Measurements from ENCODE around the gene SSC5D.

Gene SSC5D

DNA sequence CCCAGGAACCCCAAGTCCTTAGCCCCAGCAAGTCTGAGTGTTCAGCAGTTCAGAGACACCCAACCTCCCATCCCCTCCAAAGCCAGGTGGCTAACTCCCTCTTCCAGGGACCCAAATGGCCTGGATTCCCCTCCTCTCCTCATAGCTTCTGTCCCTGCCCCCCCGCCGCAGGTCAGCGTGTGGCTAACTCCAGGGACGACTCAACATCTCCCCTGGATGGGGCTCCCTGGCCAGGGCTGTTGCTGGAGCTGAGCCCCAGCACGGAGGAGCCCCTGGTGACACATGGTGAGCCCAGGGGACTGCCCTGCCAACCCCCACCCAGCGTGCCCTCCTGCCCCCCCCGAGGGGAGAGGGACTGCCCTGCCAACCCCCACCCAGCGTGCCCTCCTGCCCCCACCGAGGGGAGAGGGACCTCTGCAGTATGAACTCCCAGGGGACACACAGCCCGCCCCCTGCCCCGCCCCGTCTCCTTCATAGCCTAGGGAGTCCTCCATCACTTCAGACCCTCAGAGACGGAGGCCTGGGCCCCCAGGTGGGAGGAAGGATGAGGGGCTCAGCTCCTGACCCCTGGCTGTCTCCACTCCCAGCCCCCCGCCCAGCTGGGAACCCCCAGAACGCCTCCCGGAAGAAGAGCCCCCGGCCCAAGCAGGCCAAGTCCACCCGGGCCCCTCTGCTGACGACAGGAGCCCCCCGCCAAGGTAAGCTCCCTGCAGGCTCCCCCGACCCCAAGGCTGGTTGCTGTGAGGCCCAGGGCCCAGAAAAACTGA, 1.7 kb downstream of the SSC5D start:
- Histone ChIP-seq H3K36me3 (replicated peaks) (no peaks in the 10 kb centered on the region), H3K27me3 (replicated peaks) (no peaks in the 10 kb centered on the region), H3K27ac (no peak overlapping the region), H3K4me3 (ENCODE audit: low read depth, low read length) (no peak overlapping the region)
- in situ Hi-C loops (cut with HindIII; ENCODE audit: low pct_ligation_motif_present, low sequenced_read_pairs), result no loop called here
- TF ChIP-seq, protein P1, sequence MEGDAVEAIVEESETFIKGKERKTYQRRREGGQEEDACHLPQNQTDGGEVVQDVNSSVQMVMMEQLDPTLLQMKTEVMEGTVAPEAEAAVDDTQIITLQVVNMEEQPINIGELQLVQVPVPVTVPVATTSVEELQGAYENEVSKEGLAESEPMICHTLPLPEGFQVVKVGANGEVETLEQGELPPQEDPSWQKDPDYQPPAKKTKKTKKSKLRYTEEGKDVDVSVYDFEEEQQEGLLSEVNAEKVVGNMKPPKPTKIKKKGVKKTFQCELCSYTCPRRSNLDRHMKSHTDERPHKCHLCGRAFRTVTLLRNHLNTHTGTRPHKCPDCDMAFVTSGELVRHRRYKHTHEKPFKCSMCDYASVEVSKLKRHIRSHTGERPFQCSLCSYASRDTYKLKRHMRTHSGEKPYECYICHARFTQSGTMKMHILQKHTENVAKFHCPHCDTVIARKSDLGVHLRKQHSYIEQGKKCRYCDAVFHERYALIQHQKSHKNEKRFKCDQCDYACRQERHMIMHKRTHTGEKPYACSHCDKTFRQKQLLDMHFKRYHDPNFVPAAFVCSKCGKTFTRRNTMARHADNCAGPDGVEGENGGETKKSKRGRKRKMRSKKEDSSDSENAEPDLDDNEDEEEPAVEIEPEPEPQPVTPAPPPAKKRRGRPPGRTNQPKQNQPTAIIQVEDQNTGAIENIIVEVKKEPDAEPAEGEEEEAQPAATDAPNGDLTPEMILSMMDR (IDR thresholded peaks at IDR 0.05; ENCODE audit: low read depth, low read length, missing control alignments), result no peak
- DNase-seq, result no peak

DNA sequence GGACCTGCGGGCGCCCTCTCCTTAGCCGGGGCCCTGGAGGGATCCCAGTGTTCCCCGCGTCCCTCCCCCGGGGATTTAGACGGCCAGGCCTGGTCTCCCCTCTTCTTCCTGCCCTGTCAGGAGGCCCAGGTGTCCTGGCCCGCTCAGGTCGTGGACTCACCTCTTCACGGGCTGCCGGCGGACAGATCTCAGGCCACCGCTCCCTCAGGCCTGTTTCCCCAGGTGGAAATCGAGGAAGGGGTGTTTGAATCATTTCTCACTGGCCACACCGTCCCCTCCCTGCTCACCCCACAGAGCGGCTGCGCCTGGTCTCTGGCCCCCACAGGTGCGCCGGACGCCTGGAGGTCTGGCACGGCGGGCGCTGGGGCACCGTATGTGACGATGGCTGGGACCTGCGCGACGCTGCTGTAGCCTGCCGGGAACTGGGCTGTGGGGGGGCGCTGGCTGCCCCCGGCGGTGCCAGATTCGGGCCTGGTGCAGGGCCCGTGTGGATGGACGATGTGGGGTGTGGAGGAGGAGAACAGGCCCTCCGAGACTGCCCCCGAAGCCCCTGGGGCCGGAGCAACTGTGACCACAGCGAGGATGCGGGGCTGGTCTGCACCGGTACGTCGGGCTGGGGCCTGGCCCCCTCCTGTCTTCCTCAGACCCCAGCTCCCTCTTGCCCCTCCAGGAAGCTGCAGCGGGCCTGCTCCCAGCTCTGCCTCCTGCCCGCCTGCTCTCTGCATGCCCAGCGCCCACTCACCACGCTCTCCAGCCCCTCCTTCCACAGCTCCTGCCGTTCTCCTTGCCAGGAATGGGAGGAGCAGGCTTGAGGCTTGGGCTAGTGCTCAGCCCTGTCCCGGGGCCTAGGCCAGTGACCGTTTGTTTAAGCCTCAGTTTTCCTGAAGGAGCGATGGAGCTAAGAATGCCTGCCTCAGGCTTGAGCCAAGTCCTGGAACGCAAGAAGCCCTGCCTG, 2.5 kb downstream of the SSC5D start:
- in situ Hi-C loops (cut with HindIII; ENCODE audit: low pct_ligation_motif_present, low sequenced_read_pairs), result no loop called here
- TF ChIP-seq, protein P1 (IDR thresholded peaks at IDR 0.05; ENCODE audit: low read depth, low read length, missing control alignments), result no peak
- no peak overlapping the region for H3K4me3 ChIP-seq (ENCODE audit: low read depth, low read length)
- DNase-seq, result no peak
- H3K36me3 ChIP-seq (replicated peaks), result no peaks in the 10 kb centered on the region
- no peak overlapping the region for H3K27ac ChIP-seq
- H3K27me3 ChIP-seq (replicated peaks), result no peaks in the 10 kb centered on the region

DNA sequence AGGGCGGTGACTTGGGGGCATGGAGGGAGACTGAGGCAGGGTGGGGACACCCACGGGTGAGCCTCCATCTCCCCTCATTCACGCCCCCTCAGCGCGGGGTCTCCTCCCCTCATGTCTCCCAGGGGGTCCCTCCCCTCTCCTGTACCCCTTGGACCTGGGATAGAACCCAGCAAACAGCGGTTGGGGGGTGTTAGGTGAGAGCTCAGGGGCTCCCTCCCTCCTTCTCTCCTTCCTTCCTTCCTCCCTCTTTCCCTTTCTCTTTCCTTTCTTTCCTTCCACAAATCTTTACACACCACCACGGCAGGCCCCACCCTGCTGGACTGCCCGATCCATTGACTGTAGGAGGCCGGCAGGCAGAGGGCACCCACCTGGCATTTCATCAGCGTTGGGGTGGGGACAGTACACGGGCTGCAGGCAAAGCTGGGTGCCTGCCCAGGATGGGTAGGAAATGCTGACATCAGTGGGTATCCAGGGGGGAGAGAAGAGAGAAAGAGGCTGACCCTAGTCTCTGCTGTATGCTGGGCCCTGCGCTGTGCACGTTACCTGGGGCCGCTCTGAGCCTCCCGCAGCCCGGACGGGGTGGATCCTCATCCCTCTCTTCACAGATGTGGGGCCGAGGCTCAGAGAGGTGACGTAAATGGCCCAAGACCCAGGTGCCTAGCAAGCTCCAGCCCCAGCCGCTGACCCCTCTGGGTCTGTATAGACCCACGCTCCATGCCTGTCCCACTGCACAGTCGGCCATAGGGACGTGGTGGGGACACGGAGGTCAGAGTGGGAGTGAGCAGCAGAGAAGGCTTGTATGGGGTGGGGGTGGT, 3.5 kb downstream of the SSC5D start:
- in situ Hi-C loops (cut with HindIII; ENCODE audit: low pct_ligation_motif_present, low sequenced_read_pairs), result no loop called here
- Histone ChIP-seq H3K27ac (no peak overlapping the region), H3K4me3 (ENCODE audit: low read depth, low read length) (no peak overlapping the region), H3K36me3 (replicated peaks) (no peaks in the 10 kb centered on the region), H3K27me3 (replicated peaks) (no peaks in the 10 kb centered on the region)
- TF ChIP-seq, protein P1 (IDR thresholded peaks at IDR 0.05; ENCODE audit: low read depth, low read length, missing control alignments), result no peak
- DNase-seq, result no peak

DNA sequence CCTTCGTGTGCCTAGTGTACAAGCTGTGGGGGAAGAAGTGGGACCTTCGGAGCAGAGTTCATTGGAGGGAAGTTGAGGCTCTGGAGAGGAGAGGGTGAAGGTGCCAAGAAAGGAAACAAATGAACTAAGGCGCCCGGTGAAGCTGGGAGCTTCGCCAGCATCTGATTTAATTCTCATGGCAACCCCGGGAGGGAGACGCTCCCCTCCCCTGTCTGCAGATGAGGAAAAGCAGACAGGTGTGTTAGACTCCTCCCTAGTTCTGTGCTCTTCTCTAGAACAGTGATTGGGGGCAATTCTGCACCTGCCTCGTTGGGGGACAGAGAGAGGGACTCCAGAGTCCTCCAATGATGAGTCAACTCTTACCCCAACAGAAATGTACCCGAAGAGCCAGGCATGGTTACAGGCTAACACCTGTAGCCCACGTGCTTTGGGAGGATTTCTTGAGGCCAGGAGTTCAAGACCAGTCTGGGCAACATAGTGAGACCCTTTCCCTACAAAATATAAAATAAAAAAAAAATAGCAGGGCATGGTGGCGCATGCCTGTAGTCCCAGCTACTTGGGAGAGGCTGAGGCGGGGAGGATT, 4.2 kb downstream of the SSC5D start:
- H3K27ac ChIP-seq, result no peak overlapping the region
- H3K27me3 ChIP-seq (replicated peaks), result no peaks in the 10 kb centered on the region
- no peaks in the 10 kb centered on the region for H3K36me3 ChIP-seq (replicated peaks)
- DNase-seq, result no peak
- no peak overlapping the region for H3K4me3 ChIP-seq (ENCODE audit: low read depth, low read length)
- in situ Hi-C loops (cut with HindIII; ENCODE audit: low pct_ligation_motif_present, low sequenced_read_pairs), result no loop called here
- TF ChIP-seq, protein P1 (IDR thresholded peaks at IDR 0.05; ENCODE audit: low read depth, low read length, missing control alignments), result no peak

DNA sequence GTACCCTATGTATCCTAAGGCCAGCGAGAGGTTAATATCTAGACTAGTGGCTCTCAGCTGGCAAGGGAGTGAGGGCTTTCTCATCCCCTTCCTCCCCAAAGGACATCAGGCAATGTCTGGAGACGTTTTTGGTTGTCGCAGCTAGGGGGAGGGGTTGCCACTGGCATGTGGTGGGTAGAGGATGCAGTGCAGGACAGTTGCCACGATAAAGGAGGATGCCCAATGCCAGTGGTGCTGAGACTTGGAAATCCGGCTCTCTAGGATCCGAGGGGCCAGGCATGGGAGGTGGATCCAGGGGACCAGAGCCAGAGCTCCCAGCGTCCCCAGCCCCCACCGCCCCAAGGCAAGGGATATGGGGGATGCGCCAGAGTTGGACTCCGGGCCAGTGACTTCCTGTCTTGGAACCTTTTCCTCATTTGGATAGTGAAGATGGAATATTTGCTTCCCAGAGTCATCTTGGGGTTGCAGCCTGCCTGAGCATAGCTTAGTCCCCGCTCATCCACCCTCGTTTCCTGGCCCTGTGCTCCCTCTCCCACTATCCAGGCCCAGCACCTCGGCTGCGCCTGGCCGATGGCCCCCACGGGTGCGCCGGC, 4.9 kb downstream of the SSC5D start:
- Histone ChIP-seq H3K4me3 (ENCODE audit: low read depth, low read length) (peak overlapping the region; percentile 9), H3K27me3 (replicated peaks) (no peaks in the 10 kb centered on the region), H3K27ac (peak overlapping the region; percentile 66), H3K36me3 (replicated peaks) (no peaks in the 10 kb centered on the region)
- in situ Hi-C loops (cut with HindIII; ENCODE audit: low pct_ligation_motif_present, low sequenced_read_pairs), result no loop called here
- TF ChIP-seq, protein P1 (IDR thresholded peaks at IDR 0.05; ENCODE audit: low read depth, low read length, missing control alignments), result no peak
- DNase-seq, result no peak
